ENCODE measurements around the gene AKR7A2. TPM values are rescaled to one million over a fixed set of nuclear protein-coding genes. Genes with fewer than 3 reads are reported as not detected.

AKR7A2 gene
- total and polyA plus RNA-seq, 2 experiments from 2014 or later = 20.8 to 53.6 TPM

DNA sequence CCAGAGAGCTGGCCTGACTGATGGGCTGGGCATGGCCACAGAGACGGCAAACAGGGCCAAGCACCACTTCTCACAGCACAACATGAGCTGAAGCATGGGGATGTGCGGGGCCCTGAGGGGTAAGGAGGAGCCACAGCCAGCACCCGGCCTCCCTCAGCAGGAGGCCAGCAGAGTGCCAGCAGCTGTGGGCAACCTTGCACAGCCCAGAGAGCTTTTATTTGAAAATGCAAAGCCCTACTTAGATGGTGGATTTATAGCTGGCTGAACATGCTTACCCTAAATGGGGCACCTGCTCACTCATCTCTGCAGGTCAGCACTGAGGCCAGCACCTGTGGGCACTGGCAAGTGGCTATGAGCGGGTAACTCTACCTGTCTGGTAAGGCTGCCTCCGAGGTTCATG lies 44.3 kb upstream of the AKR7A2 start:
- Mint-ChIP-seq H3K9me3 (no peaks in the 10 kb centered on the region), H3K27me3 (ENCODE audit: insufficient read depth, low read depth, poor library complexity) (peaks cover 17% of the 10 kb centered on the region), H3K4me3 (no peak overlapping the region), H3K27ac (no peak overlapping the region; the same call in 1 of the 2 replicates), H3K36me3 (ENCODE audit: low read depth) (peaks cover 45% of the 10 kb centered on the region), H3K4me1 (peaks cover 44% of the 10 kb centered on the region)
- no peak overlapping the region for H3K4me2 ChIP-seq
- H3K36me3 ChIP-seq (ENCODE audit: insufficient read depth) = 0 out of 2 replicates have a peak, but pooled peaks cover 5% of the 10 kb centered on the region
- TF ChIP-seq, protein P1, sequence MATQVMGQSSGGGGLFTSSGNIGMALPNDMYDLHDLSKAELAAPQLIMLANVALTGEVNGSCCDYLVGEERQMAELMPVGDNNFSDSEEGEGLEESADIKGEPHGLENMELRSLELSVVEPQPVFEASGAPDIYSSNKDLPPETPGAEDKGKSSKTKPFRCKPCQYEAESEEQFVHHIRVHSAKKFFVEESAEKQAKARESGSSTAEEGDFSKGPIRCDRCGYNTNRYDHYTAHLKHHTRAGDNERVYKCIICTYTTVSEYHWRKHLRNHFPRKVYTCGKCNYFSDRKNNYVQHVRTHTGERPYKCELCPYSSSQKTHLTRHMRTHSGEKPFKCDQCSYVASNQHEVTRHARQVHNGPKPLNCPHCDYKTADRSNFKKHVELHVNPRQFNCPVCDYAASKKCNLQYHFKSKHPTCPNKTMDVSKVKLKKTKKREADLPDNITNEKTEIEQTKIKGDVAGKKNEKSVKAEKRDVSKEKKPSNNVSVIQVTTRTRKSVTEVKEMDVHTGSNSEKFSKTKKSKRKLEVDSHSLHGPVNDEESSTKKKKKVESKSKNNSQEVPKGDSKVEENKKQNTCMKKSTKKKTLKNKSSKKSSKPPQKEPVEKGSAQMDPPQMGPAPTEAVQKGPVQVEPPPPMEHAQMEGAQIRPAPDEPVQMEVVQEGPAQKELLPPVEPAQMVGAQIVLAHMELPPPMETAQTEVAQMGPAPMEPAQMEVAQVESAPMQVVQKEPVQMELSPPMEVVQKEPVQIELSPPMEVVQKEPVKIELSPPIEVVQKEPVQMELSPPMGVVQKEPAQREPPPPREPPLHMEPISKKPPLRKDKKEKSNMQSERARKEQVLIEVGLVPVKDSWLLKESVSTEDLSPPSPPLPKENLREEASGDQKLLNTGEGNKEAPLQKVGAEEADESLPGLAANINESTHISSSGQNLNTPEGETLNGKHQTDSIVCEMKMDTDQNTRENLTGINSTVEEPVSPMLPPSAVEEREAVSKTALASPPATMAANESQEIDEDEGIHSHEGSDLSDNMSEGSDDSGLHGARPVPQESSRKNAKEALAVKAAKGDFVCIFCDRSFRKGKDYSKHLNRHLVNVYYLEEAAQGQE (IDR thresholded peaks at IDR 0.05; ENCODE audit: unreplicated experiment) = no peak
- H3K4me3 ChIP-seq = no peak overlapping the region
- no peak overlapping the region for H3K27ac ChIP-seq (ENCODE audit: low read depth)
- H3F3A ChIP-seq (replicated peaks; ENCODE audit: low read depth) = 0 out of 2 replicates have a peak, but pooled peaks cover 11% of the 10 kb centered on the region
- peaks cover 39% of the 10 kb centered on the region for H3K79me2 ChIP-seq (replicated peaks; ENCODE audit: insufficient read depth)
- ATAC-seq (no peak), DNase-seq (ENCODE audit: low spot score) (no peak)
- H4K20me1 ChIP-seq (replicated peaks; ENCODE audit: insufficient read depth) = peaks cover 27% of the 10 kb centered on the region
- H2AFZ ChIP-seq = no peak overlapping the region
- H3K27me3 ChIP-seq (ENCODE audit: insufficient read depth) = no peaks in the 10 kb centered on the region
- peaks cover 16% of the 10 kb centered on the region for H3K4me1 ChIP-seq (ENCODE audit: insufficient read depth)
- no peaks in the 10 kb centered on the region for H3K9me2 ChIP-seq (ENCODE audit: insufficient read depth)

DNA sequence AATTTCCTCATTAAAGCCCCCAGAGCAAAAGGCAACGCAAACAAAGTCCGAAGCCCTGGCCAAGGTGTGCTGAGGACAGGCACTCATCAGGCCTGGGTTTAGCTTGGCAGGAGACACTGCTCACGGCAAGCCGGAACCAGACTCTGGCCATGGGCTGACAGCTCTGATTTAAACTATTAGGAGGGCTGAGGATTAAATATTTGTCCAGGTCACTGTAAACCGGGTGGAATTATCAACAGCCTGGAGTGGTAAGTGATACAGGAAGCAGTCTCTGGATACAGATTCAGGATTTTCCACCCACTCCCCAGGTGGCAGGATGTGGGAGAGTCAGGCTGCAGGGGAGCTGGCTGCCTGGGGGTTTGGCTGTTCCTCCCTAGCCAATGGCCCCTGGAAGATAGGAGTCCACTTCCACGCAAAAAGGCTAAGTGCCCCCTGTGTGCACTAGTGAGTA lies 42.6 kb upstream of the AKR7A2 start:
- Histone ChIP-seq H3K4me1 (ENCODE audit: insufficient read depth) (peaks cover 16% of the 10 kb centered on the region), H3K36me3 (ENCODE audit: insufficient read depth) (0 out of 2 replicates have a peak, but pooled peaks cover 5% of the 10 kb centered on the region), H3K9me2 (ENCODE audit: insufficient read depth) (no peaks in the 10 kb centered on the region), H3K27me3 (ENCODE audit: insufficient read depth) (no peaks in the 10 kb centered on the region), H3K4me3 (no peak overlapping the region), H3F3A (replicated peaks; ENCODE audit: low read depth) (0 out of 2 replicates have a peak, but pooled peaks cover 11% of the 10 kb centered on the region), H3K27ac (ENCODE audit: low read depth) (peak overlapping the region; percentile 84; the same call in 1 of the 2 replicates), H2AFZ (no peak overlapping the region), H4K20me1 (replicated peaks; ENCODE audit: insufficient read depth) (peaks cover 34% of the 10 kb centered on the region), H3K4me2 (peak overlapping the region; percentile 58), H3K79me2 (replicated peaks; ENCODE audit: insufficient read depth) (peaks cover 22% of the 10 kb centered on the region)
- Mint-ChIP-seq H3K27me3 (ENCODE audit: insufficient read depth, low read depth, poor library complexity) (peaks cover 22% of the 10 kb centered on the region), H3K4me1 (peaks cover 35% of the 10 kb centered on the region), H3K36me3 (ENCODE audit: low read depth) (peaks cover 57% of the 10 kb centered on the region), H3K27ac (no peak overlapping the region), H3K9me3 (no peaks in the 10 kb centered on the region), H3K4me3 (peak overlapping the region; percentile 24; the same call in 1 of the 3 replicates)
- ATAC-seq (no peak), DNase-seq (ENCODE audit: low spot score) (no peak)
- no peak for TF ChIP-seq CREB1 (CRISPR knock-in tag; IDR thresholded peaks at IDR 0.05; ENCODE audit: low read depth)
- no peak for TF ChIP-seq POLR2AphosphoS5 (IDR thresholded peaks at IDR 0.05; ENCODE audit: low read depth)
- no peak for TF ChIP-seq JUNB (IDR thresholded peaks at IDR 0.05; ENCODE audit: unreplicated experiment)
- no peak for TF ChIP-seq ZNF331 (CRISPR knock-in tag; IDR thresholded peaks at IDR 0.05; ENCODE audit: low read depth)
- TF ChIP-seq NANOG (IDR thresholded peaks at IDR 0.05; ENCODE audit: borderline replicate concordance) = no peak
- TF ChIP-seq, protein P2, sequence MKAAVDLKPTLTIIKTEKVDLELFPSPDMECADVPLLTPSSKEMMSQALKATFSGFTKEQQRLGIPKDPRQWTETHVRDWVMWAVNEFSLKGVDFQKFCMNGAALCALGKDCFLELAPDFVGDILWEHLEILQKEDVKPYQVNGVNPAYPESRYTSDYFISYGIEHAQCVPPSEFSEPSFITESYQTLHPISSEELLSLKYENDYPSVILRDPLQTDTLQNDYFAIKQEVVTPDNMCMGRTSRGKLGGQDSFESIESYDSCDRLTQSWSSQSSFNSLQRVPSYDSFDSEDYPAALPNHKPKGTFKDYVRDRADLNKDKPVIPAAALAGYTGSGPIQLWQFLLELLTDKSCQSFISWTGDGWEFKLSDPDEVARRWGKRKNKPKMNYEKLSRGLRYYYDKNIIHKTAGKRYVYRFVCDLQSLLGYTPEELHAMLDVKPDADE (IDR thresholded peaks at IDR 0.05) = no peak
- no peak for TF ChIP-seq EZH2phosphoT487 (IDR thresholded peaks at IDR 0.05; ENCODE audit: unreplicated experiment)
- no peak for TF ChIP-seq ZNF114 (CRISPR knock-in tag; IDR thresholded peaks at IDR 0.05)
- TF ChIP-seq, protein P3, sequence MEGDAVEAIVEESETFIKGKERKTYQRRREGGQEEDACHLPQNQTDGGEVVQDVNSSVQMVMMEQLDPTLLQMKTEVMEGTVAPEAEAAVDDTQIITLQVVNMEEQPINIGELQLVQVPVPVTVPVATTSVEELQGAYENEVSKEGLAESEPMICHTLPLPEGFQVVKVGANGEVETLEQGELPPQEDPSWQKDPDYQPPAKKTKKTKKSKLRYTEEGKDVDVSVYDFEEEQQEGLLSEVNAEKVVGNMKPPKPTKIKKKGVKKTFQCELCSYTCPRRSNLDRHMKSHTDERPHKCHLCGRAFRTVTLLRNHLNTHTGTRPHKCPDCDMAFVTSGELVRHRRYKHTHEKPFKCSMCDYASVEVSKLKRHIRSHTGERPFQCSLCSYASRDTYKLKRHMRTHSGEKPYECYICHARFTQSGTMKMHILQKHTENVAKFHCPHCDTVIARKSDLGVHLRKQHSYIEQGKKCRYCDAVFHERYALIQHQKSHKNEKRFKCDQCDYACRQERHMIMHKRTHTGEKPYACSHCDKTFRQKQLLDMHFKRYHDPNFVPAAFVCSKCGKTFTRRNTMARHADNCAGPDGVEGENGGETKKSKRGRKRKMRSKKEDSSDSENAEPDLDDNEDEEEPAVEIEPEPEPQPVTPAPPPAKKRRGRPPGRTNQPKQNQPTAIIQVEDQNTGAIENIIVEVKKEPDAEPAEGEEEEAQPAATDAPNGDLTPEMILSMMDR (conservative IDR thresholded peaks at IDR 0.05; ENCODE audit: low read depth in 2 of 2) = no peak
- no peak for TF ChIP-seq STAT1 (IDR thresholded peaks at IDR 0.05; ENCODE audit: unreplicated experiment)
